Type B pancreatic cell (in vitro differentiated cells): ENCODE results near the gene GABPB2. TPM values are rescaled to one million over a fixed set of nuclear protein-coding genes. Genes with fewer than 3 reads are reported as not detected.
A peak's percentile ranks its signal among the peaks of the same experiment; 100 is the strongest.

Experiments
- DNase-seq: peaks from one replicate; pipeline ENCODE4 v3.0.0; 2021; ENCODE audit warnings: mixed read lengths; ENCODE audit not compliant: unreplicated experiment; ENCODE audit errors: extremely low spot score
- H3K27ac Mint-ChIP-seq: 2 replicates; pipeline ENCODE4 v1.8.0; 2021; ENCODE audit warnings: mild to moderate bottlenecking, mixed read lengths
- H3K27me3 Mint-ChIP-seq: 2 replicates; pipeline ENCODE4 v1.8.0; 2021; ENCODE audit warnings: mixed read lengths
- H3K36me3 Mint-ChIP-seq: 2 replicates; pipeline ENCODE4 v1.8.0; 2021; ENCODE audit warnings: mixed read lengths
- H3K4me1 Mint-ChIP-seq: one replicate; pipeline ENCODE4 v1.8.0; 2021; ENCODE audit warnings: mixed read lengths; ENCODE audit not compliant: unreplicated experiment
- H3K4me3 Mint-ChIP-seq: 2 replicates; pipeline ENCODE4 v1.8.0; 2021; ENCODE audit warnings: mild to moderate bottlenecking, mixed read lengths
- H3K9me3 Mint-ChIP-seq: 2 replicates; pipeline ENCODE4 v1.8.0; 2021; ENCODE audit warnings: mixed read lengths
- CTCF ChIP-seq: fragments of 200-600 bp; sonication (generic); conservative IDR thresholded peaks from 2 replicates; pipeline ENCODE4 v1.5.0; 2021; ENCODE audit warnings: antibody characterized with exemption, mild to moderate bottlenecking
- total RNA-seq: library from RNA; stranded (reverse); gene quantifications from 2 replicates; pipeline ENCODE4 v1.2.1, GENCODE V29; 2021; ENCODE audit warnings: low replicate concordance

Gene GABPB2
- total RNA-seq, 1 donor from 2014 or later = 13.6 TPM

GRCh38 chr1:151158751-151159251 lies 88.2 kb downstream of the GABPB2 start:
- DNase-seq = no peak
- TF ChIP-seq CTCF = no peak
- H3K9me3 Mint-ChIP-seq = no peaks in the 10 kb centered on the region
- H3K4me1 Mint-ChIP-seq = no peaks in the 10 kb centered on the region
- peaks cover 14% of the 10 kb centered on the region for H3K36me3 Mint-ChIP-seq
- H3K4me3 Mint-ChIP-seq = no peak overlapping the region
- no peaks in the 10 kb centered on the region for H3K27me3 Mint-ChIP-seq
- no peak overlapping the region for H3K27ac Mint-ChIP-seq

GRCh38 chr1:151159373-151159772 lies 88.8 kb downstream of the GABPB2 start:
- no peak for TF ChIP-seq CTCF
- Mint-ChIP-seq H3K4me1 (peaks cover 2% of the 10 kb centered on the region), H3K9me3 (no peaks in the 10 kb centered on the region), H3K36me3 (peaks cover 14% of the 10 kb centered on the region), H3K4me3 (no peak overlapping the region), H3K27ac (no peak overlapping the region), H3K27me3 (no peaks in the 10 kb centered on the region)
- no peak for DNase-seq

GRCh38 chr1:151164732-151165280 lies 94.2 kb downstream of the GABPB2 start:
- Mint-ChIP-seq H3K4me1 (peaks cover 26% of the 10 kb centered on the region), H3K9me3 (no peaks in the 10 kb centered on the region), H3K27ac (peak overlapping the region; percentile 98), H3K27me3 (peaks cover 4% of the 10 kb centered on the region), H3K36me3 (peaks cover 17% of the 10 kb centered on the region), H3K4me3 (peak overlapping the region; percentile 97)
- DNase-seq = no peak
- TF ChIP-seq CTCF = no peak

- Mint-ChIP-seq H3K27ac (peak overlapping the region; percentile 98), H3K4me3 (peak overlapping the region; percentile 97), H3K27me3 (peaks cover 4% of the 10 kb centered on the region), H3K9me3 (no peaks in the 10 kb centered on the region), H3K36me3 (peaks cover 17% of the 10 kb centered on the region), H3K4me1 (peaks cover 26% of the 10 kb centered on the region)
- no peak for DNase-seq
- TF ChIP-seq CTCF = no peak
These were observed 94.7 kb downstream of the GABPB2 start for GRCh38 chr1:151165281-151165737.

GRCh38 chr1:151165738-151166504 lies 95.4 kb downstream of the GABPB2 start, which contains the start of the genes LYSMD1 and SCNM1:
LYSMD1 (minus strand) TSS chr1:151165902; CDS start chr1:151165258, 644 bp downstream.
SCNM1 (plus strand) TSS chr1:151166144; CDS start chr1:151166153, 9 bp downstream.
- Mint-ChIP-seq H3K4me3 (peak within 1 kb of the TSS; percentile 97), H3K4me1 (peaks cover 26% of the 10 kb centered on the region), H3K27me3 (peaks cover 4% of the 10 kb centered on the region), H3K9me3 (no peaks in the 10 kb centered on the region), H3K36me3 (peaks cover 18% of the 10 kb centered on the region), H3K27ac (peak within 1 kb of the TSS; percentile 98)
- TF ChIP-seq CTCF = peak; percentile 29
- DNase-seq = peak; percentile 95
